Skeletal muscle satellite cell (primary cell): ENCODE data around the gene ROPN1L.
A peak's percentile ranks its signal among the peaks of the same experiment; 100 is the strongest.

ENCODE experiments used
- H3K27me3 ChIP-seq: 2 replicates; pipeline ENCODE4 v1.7.0; 2013; ENCODE audit warnings: low read length; ENCODE audit not compliant: control insufficient read depth, insufficient read depth
- H3K36me3 ChIP-seq: 2 replicates; pipeline ENCODE4 v1.7.0; 2013; ENCODE audit warnings: mild to moderate bottlenecking, control low read depth, low read length; ENCODE audit not compliant: insufficient read depth
- H3K4me1 ChIP-seq: 2 replicates; pipeline ENCODE4 v1.7.0; 2013; ENCODE audit warnings: low read length; ENCODE audit not compliant: control insufficient read depth, insufficient read depth
- H3K4me2 ChIP-seq: 2 replicates; pipeline ENCODE4 v1.7.0; 2013; ENCODE audit warnings: mild to moderate bottlenecking, low read length
- H3K4me3 ChIP-seq: 2 replicates; pipeline ENCODE4 v1.7.0; 2013; ENCODE audit warnings: low read length
- H3K9ac ChIP-seq: 2 replicates; pipeline ENCODE4 v1.7.0; 2013; ENCODE audit warnings: mild to moderate bottlenecking, low read depth, low read length, moderate library complexity
- H3K9me3 ChIP-seq: replicated peaks from 2 replicates; pipeline ENCODE4 v1.7.0; 2013; ENCODE audit warnings: mild to moderate bottlenecking, control low read depth, low read length

Gene ROPN1L

DNA sequence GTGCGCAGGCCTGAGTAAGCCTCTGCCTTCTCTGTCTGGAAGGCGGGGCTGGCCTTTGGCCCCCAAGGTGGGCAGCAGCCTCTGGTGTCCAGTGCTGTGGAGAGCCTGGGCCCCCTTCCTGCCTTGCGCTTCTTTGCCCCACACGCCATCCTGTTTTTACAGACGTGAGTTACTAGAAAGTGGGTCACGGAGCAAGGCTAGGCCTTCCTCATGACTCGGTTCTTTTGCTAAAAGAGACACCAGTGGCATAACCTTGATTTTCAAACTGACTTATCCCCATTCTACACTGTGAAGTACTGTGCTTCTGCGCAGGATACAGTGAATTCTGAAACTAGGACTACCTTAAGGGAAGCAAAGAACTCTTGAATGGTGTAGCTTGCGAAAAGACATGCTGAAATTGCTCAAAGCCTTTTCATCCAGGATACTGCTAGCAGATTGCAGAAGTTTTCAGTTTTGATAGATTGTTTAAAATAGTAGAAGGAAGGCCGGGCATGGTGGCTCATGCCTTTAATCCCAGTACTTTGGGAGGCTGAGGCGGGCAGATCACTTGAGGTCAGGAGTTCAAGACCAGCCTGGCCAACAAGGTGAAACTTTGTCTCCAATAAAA is 7.2 kb downstream of the ROPN1L start:
- no peak overlapping the region for H3K4me3 ChIP-seq
- H3K4me1 ChIP-seq = peaks cover 11% of the 10 kb centered on the region
- no peaks in the 10 kb centered on the region for H3K27me3 ChIP-seq
- H3K9me3 ChIP-seq = no peaks in the 10 kb centered on the region
- H3K36me3 ChIP-seq = no peaks in the 10 kb centered on the region
- no peak overlapping the region for H3K4me2 ChIP-seq
- no peak overlapping the region for H3K9ac ChIP-seq

- H3K27me3 ChIP-seq = no peaks in the 10 kb centered on the region
- no peak overlapping the region for H3K9ac ChIP-seq
- H3K4me3 ChIP-seq = no peak overlapping the region
- no peaks in the 10 kb centered on the region for H3K36me3 ChIP-seq
- H3K4me1 ChIP-seq = peaks cover 28% of the 10 kb centered on the region
- H3K4me2 ChIP-seq = no peak overlapping the region
- no peaks in the 10 kb centered on the region for H3K9me3 ChIP-seq
Measured at GRCh38 chr5:10451137-10451824, 9.6 kb downstream of the ROPN1L start.

DNA sequence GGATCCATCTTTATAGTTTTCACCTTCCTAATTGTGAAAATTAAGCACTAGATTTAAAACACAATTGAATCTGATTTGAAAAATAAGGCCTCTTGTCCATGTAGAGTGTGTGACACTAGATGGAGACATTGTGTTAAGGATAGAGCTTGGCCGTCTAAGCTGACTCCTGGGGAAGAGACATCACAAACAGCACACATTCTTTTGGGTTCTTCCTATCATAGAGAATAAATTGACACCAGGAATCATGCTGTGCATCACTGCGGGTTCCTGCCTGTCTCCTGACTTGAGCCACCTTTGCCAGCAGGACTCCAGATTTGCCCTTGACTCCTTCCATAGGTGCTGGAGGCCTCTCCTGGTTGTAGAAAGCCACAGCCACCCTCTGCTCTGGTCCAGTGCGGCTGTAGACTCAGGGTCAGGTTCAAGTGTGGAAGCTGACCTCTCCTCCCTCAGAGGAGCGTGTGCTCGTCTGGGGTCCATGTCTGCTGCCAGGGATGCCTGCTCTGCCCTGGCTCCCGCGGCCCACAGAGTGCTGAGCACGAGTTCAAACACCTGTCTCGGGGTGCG is 11.2 kb downstream of the ROPN1L start:
- Histone ChIP-seq H3K4me1 (peaks cover 37% of the 10 kb centered on the region), H3K27me3 (no peaks in the 10 kb centered on the region), H3K9ac (peak overlapping the region; percentile 39), H3K36me3 (no peaks in the 10 kb centered on the region), H3K9me3 (no peaks in the 10 kb centered on the region), H3K4me3 (no peak overlapping the region), H3K4me2 (no peak overlapping the region)

GRCh38 chr5:10453545-10453944 is 11.9 kb downstream of the ROPN1L start:
- peaks cover 37% of the 10 kb centered on the region for H3K4me1 ChIP-seq
- H3K27me3 ChIP-seq = no peaks in the 10 kb centered on the region
- no peaks in the 10 kb centered on the region for H3K9me3 ChIP-seq
- no peaks in the 10 kb centered on the region for H3K36me3 ChIP-seq
- H3K9ac ChIP-seq = peak overlapping the region; percentile 39
- no peak overlapping the region for H3K4me3 ChIP-seq
- H3K4me2 ChIP-seq = peak overlapping the region; percentile 55

- H3K27me3 ChIP-seq = no peaks in the 10 kb centered on the region
- H3K4me3 ChIP-seq = no peak overlapping the region
- peak overlapping the region; percentile 56 for H3K4me2 ChIP-seq
- H3K4me1 ChIP-seq = peaks cover 37% of the 10 kb centered on the region
- no peaks in the 10 kb centered on the region for H3K36me3 ChIP-seq
- no peak overlapping the region for H3K9ac ChIP-seq
- no peaks in the 10 kb centered on the region for H3K9me3 ChIP-seq
Measured at GRCh38 chr5:10454591-10455276, 13.1 kb downstream of the ROPN1L start.

- peaks cover 38% of the 10 kb centered on the region for H3K4me1 ChIP-seq
- H3K9ac ChIP-seq = no peak overlapping the region
- H3K9me3 ChIP-seq = no peaks in the 10 kb centered on the region
- no peaks in the 10 kb centered on the region for H3K36me3 ChIP-seq
- H3K4me3 ChIP-seq = no peak overlapping the region
- H3K4me2 ChIP-seq = no peak overlapping the region
- no peaks in the 10 kb centered on the region for H3K27me3 ChIP-seq
Measured at GRCh38 chr5:10455277-10455670, 13.6 kb downstream of the ROPN1L start.

DNA sequence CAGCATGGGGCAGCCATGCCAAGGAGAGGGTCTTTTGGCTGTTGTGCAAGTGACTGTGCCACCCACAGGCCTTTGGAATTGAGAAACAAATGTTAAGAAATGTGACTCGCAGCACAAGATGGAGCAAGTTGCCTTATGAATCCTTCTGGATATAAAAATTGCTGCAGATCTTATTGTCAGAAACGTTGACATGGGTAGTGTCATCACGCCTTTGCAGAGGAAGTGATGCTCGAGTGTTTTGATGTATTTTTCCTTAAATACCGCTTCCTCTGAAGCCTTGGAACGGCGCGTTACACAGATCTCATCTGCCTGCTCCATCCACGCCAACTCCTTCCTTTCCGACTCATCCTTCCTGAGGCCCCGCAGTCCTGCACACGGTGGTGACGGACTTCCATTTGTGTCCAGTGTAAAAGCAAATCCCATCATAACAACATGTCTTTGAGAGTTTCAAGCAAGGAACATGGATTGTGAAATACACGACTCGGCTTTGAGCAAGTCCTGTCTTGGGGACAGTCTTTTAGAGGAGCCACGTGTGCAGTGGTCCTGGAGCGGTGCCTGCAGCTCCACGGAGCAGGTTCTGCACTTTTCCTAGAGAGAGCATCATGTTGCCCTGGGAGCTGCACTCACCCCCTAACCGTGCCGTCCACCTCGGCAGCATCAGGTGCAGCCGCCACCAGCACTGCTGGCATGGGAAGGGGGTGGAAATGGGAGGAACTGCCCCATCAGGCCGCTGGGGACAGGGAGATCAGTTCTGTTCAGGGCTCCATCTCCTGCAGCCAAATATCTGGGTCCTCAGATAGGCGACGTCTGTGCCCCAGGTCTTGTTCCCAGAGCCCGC is 15.1 kb downstream of the ROPN1L start:
- Histone ChIP-seq H3K27me3 (no peaks in the 10 kb centered on the region), H3K4me3 (no peak overlapping the region), H3K9me3 (no peaks in the 10 kb centered on the region), H3K9ac (no peak overlapping the region), H3K4me1 (peaks cover 43% of the 10 kb centered on the region), H3K4me2 (no peak overlapping the region), H3K36me3 (no peaks in the 10 kb centered on the region)

DNA sequence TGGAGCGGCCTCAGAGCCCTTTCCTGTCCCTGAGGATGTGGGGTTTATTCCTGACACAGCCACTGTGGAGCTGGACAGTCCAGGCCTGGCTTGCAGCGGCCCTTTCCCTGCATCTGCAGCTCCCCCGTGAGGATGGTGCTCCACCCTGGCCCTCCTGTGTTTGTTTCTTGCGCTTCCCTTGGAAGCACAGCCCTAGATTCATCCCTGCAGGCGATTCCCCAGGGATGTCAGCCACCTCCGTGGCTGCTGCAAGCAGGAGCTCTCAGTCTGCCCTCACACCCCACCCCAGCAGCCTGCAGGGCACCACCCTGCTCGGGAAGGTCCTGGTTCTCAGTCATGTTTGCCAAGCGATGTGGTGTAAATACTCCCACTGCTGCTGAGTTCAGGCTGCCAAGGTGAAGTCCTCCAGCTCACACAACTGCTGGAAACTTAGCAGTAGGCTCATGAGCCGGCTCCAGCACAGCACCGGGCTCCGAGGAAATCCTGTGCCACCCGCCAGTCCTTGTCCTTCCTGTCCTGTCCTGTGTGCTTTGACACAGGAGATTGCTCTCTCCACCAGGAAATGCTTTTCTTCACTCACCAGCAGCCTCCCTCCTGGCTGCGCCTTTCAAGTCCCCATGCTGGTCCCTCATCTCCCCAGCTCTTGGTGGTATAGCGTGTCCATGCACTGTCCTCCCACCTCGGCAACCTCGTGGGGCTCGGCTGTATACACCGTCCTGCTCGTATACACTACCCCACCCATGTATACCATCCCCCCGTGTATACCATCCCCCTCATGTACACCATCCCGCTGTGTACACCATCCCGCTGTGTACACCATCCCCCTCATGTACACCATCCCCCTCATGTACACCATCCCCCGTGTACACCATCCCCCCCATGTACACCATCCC is 16.2 kb downstream of the ROPN1L start:
- Histone ChIP-seq H3K9me3 (no peaks in the 10 kb centered on the region), H3K9ac (no peak overlapping the region), H3K27me3 (no peaks in the 10 kb centered on the region), H3K4me1 (peaks cover 41% of the 10 kb centered on the region), H3K36me3 (no peaks in the 10 kb centered on the region), H3K4me2 (no peak overlapping the region), H3K4me3 (no peak overlapping the region)

DNA sequence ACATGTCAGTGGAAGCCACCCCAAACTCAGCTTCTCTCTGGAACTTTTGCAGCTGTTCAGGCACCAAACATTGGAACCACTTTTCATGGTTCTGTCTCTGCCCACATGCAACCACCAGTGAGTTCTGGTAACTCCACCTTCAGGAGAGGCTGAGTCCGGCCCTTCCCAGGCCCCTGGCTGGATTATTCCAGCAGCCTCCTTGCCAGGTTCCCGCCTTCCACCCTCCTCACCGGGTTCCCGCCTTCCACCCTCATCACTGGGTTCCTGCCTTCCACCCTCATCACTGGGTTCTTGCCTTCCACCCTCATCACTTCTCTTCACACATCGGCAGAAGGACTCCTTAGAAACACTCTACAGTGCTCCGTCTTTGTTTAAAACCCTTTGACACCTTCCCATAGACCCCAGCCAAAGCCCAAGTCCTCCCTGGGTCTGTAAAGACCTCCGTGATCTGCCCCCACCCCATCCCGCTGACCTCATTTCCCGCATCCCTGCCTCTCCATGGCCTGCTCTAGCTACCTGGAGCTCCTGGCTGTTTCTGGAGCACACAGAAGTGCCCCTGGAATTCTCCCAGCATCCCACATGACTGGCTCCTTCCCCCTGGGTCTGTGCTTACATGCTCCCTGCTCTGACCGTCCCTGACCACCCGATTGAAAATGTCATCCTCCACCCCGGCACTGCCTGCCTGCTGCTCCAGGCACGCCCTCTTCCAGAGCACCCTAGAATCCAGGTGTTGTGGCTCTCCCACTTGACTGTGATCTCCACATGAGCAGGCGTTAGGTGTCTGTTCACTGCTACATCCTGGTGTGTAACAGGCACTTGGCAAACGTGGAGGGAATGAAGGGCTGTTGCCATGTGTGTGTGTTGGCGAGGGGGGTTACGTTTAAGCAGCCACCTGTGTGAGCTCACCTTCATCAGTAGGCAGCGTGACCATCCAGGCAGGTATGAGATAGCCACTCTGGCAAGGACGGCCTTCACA is 17.7 kb downstream of the ROPN1L start:
- Histone ChIP-seq H3K9me3 (no peaks in the 10 kb centered on the region), H3K36me3 (no peaks in the 10 kb centered on the region), H3K4me3 (no peak overlapping the region), H3K4me2 (no peak overlapping the region), H3K9ac (no peak overlapping the region), H3K27me3 (peaks cover 8% of the 10 kb centered on the region), H3K4me1 (peaks cover 26% of the 10 kb centered on the region)
